ENCODE measurements around the gene ZFAND2B. TPM values are rescaled to one million over a fixed set of nuclear protein-coding genes. Genes with fewer than 3 reads are reported as not detected.
"Not testable (repeated sequence)": the region's sequence is repeated elsewhere in the genome, so short reads cannot be mapped to it uniquely, and the experiment has no call there.

The ZFAND2B gene
- total and polyA plus RNA-seq, 10 donors: 39.4 to 77.7 (median 52.4) TPM

- WGBS, 5 donors: 1% methylated on average over 41 to 49 of the region's 49 CpGs
- intact Hi-C loops (cut with DNase I; ENCODE audit: low total_unique reads): no loop called here
- H3K27me3 ChIP-seq (replicated peaks in 1 of 7): peaks cover 0 to 9% (median 0%) of the 10 kb centered on the region in 7 donors
- H3K36me3 ChIP-seq: peaks cover 0 to 41% (median 23%) of the 10 kb centered on the region in 6 donors
- H3K4me1 ChIP-seq: peaks cover 30 to 76% (median 61%) of the 10 kb centered on the region in 6 donors
- peak; percentile 93 for DNase-seq
- peak; percentile 80 to 82 (median 80) for TF ChIP-seq POLR2AphosphoS5 (IDR thresholded peaks at IDR 0.05)
- TF ChIP-seq POLR2A (IDR thresholded peaks at IDR 0.05): no peak
- TF ChIP-seq CTCF (IDR thresholded peaks at IDR 0.05 in 8 of 11, conservative IDR thresholded peaks at IDR 0.05 in 3 of 11): no peak
- H3K4me3 ChIP-seq: peak within 1 kb of the TSS; percentile 70 to 94 (median 80)
- H3K9me3 ChIP-seq: no peaks in the 10 kb centered on the region
- H3K27ac ChIP-seq: peak within 1 kb of the TSS; percentile 84 to 99 (median 95)
Measured at GRCh38 chr2:219252900-219253752, 46.5 kb downstream of the ZFAND2B start, which contains the start of gene TUBA4B. TUBA4B (plus strand) TSS chr2:219253243; CDS start chr2:219253408, 165 bp downstream.

GRCh38 chr2:219253753-219254589 lies 47.4 kb downstream of the ZFAND2B start, which contains the start of gene TUBA4A:
TUBA4A (minus strand) TSS chr2:219253918; CDS start chr2:219253858, 60 bp downstream.
- H3K9me3 ChIP-seq: no peaks in the 10 kb centered on the region
- 0 to 1% (median 1%) methylated on average over 28 to 76 of the region's 76 CpGs for WGBS, 5 donors
- intact Hi-C loops (cut with DNase I; ENCODE audit: low total_unique reads): no loop called here
- H3K4me1 ChIP-seq: peaks cover 22 to 68% (median 53%) of the 10 kb centered on the region in 6 donors
- DNase-seq: peak; percentile 98
- peaks cover 0 to 33% (median 21%) of the 10 kb centered on the region in 6 donors for H3K36me3 ChIP-seq
- H3K27ac ChIP-seq: peak within 1 kb of the TSS; percentile 84 to 99 (median 95)
- peaks cover 0 to 9% (median 0%) of the 10 kb centered on the region in 7 donors for H3K27me3 ChIP-seq (replicated peaks in 1 of 7)
- H3K4me3 ChIP-seq: peak within 1 kb of the TSS; percentile 70 to 94 (median 80)
- TF ChIP-seq POLR2A (IDR thresholded peaks at IDR 0.05) (peak; percentile 93 to 99 (median 98)), POLR2AphosphoS5 (IDR thresholded peaks at IDR 0.05) (peak; percentile 99 to 100 (median 99)), CTCF (IDR thresholded peaks at IDR 0.05 in 8 of 11, conservative IDR thresholded peaks at IDR 0.05 in 3 of 11) (peak in 10 of 11 experiments; percentile 25 to 73 (median 44))

- peak overlapping the region; percentile 70 to 94 (median 80) for H3K4me3 ChIP-seq
- WGBS, 5 donors: 4 to 10% (median 7%) methylated on average over 9 to 12 of the region's 12 CpGs
- no peaks in the 10 kb centered on the region for H3K9me3 ChIP-seq
- H3K36me3 ChIP-seq: peaks cover 0 to 25% (median 19%) of the 10 kb centered on the region in 6 donors
- peaks cover 16 to 60% (median 45%) of the 10 kb centered on the region in 6 donors for H3K4me1 ChIP-seq
- intact Hi-C loops (cut with DNase I; ENCODE audit: low total_unique reads): no loop called here
- TF ChIP-seq POLR2A (IDR thresholded peaks at IDR 0.05) (no peak), POLR2AphosphoS5 (IDR thresholded peaks at IDR 0.05) (peak in 1 of 3 donors; percentile 72), CTCF (IDR thresholded peaks at IDR 0.05 in 8 of 11, conservative IDR thresholded peaks at IDR 0.05 in 3 of 11) (no peak)
- peak overlapping the region; percentile 84 to 99 (median 95) for H3K27ac ChIP-seq
- H3K27me3 ChIP-seq (replicated peaks in 1 of 7): peaks cover 0 to 10% (median 0%) of the 10 kb centered on the region in 7 donors
- DNase-seq: no peak
Measured at GRCh38 chr2:219254590-219255201, 48.1 kb downstream of the ZFAND2B start.

- H3K36me3 ChIP-seq; H3K27ac ChIP-seq; H3K4me3 ChIP-seq; H3K9me3 ChIP-seq; intact Hi-C loops (cut with DNase I; ENCODE audit: low total_unique reads); DNase-seq: not testable (repeated sequence)
- H3K27me3 ChIP-seq (replicated peaks in 1 of 7): peaks cover 0 to 21% (median 0%) of the 10 kb centered on the region in 7 donors
- 86 to 95% (median 92%) methylated on average over 10 of the region's 10 CpGs for WGBS, 5 donors
- H3K4me1 ChIP-seq: peaks cover 0 to 18% (median 13%) of the 10 kb centered on the region in 6 donors
Measured at GRCh38 chr2:219258942-219259341, 52.4 kb downstream of the ZFAND2B start.

All from spleen (tissue), 11 donors.